ENCODE results near the gene GRIP2. TPM values are rescaled to one million over a fixed set of nuclear protein-coding genes. Genes with fewer than 3 reads are reported as not detected.

GRIP2 gene
- total RNA-seq, 1 experiment from 2014 or later = 4.5 TPM

DNA sequence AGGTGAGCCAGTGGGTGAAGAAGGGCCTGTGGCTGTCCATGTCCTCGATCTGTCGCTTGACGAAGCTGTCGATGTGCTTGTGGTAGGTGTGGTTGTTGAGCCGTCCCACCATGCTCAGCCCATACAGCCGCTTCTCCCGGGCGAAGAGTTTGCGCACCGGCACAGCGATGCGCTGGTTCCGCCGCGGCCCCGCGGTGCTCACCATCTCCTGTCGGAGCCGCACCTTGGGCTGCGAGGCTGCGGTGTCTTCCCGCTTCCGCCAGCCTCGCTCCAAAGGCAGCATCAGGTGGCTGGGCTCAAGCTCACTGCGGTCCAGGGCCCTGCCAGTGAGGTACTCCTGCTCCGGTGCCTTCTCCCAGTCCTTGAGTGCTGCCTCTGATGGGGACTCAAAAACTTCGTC lies 34.0 kb upstream of the GRIP2 start:
- no peak overlapping the region for H3K27ac Mint-ChIP-seq (ENCODE audit: unreplicated experiment)
- POLR2A ChIA-PET = no interaction called here
- CTCF ChIA-PET = no interaction called here
- Histone ChIP-seq H3K9me3 (no peaks in the 10 kb centered on the region), H3K36me3 (ENCODE audit: control insufficient read depth, insufficient read depth, low read length) (no peaks in the 10 kb centered on the region), H3K4me1 (no peaks in the 10 kb centered on the region), H3K27me3 (replicated peaks; ENCODE audit: control insufficient read depth, insufficient read depth, low read length) (no peaks in the 10 kb centered on the region), H3K4me3 (ENCODE audit: low read depth, low read length) (no peak overlapping the region)
- no peaks in the 10 kb centered on the region for H3K4me1 Mint-ChIP-seq (ENCODE audit: low read depth, unreplicated experiment)
- H3K36me3 Mint-ChIP-seq (ENCODE audit: insufficient read depth, unreplicated experiment) = peaks cover 6% of the 10 kb centered on the region
- DNase-seq = no peak
- no peaks in the 10 kb centered on the region for H3K9me3 Mint-ChIP-seq (ENCODE audit: unreplicated experiment)
- peaks cover 4% of the 10 kb centered on the region for H3K27me3 Mint-ChIP-seq (ENCODE audit: insufficient read depth, unreplicated experiment)
- intact Hi-C loops (cut with micrococcal nuclease; ENCODE audit: unreplicated experiment) = no loop called here
- BruUV-seq (replicated peaks) = no TSS peak
- H3K4me3 Mint-ChIP-seq (ENCODE audit: unreplicated experiment) = no peak overlapping the region
- TF ChIP-seq, protein P1, sequence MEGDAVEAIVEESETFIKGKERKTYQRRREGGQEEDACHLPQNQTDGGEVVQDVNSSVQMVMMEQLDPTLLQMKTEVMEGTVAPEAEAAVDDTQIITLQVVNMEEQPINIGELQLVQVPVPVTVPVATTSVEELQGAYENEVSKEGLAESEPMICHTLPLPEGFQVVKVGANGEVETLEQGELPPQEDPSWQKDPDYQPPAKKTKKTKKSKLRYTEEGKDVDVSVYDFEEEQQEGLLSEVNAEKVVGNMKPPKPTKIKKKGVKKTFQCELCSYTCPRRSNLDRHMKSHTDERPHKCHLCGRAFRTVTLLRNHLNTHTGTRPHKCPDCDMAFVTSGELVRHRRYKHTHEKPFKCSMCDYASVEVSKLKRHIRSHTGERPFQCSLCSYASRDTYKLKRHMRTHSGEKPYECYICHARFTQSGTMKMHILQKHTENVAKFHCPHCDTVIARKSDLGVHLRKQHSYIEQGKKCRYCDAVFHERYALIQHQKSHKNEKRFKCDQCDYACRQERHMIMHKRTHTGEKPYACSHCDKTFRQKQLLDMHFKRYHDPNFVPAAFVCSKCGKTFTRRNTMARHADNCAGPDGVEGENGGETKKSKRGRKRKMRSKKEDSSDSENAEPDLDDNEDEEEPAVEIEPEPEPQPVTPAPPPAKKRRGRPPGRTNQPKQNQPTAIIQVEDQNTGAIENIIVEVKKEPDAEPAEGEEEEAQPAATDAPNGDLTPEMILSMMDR (IDR thresholded peaks at IDR 0.05; ENCODE audit: insufficient read depth in 1 of 2, low read depth in 1 of 2, low read length in 1 of 2, severe bottlenecking in 1 of 2, unreplicated experiment in 1 of 2) = no peak

DNA sequence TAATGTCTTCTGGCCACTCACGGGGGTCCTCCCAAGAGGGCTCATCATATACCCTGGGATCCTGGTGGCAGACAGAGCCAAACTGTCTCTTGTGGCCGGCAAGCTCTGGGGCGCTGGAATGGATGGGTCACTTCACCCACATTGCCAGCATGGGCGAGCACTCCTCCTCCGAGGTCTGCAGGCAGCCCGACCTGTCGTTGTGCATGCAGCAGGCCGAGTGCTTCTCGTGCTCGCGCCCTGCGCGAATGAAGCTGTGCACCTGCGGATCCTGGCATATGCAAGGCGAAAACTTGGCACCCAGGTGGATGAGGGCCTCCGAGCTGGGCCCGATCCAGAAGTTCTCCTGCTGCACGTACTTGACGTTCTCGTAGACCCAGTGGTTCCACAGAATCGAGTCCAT lies 33.6 kb upstream of the GRIP2 start:
- POLR2A ChIA-PET = no interaction called here
- H3K36me3 ChIP-seq (ENCODE audit: control insufficient read depth, insufficient read depth, low read length) = no peaks in the 10 kb centered on the region
- H3K9me3 ChIP-seq = no peaks in the 10 kb centered on the region
- Mint-ChIP-seq H3K9me3 (ENCODE audit: unreplicated experiment) (no peaks in the 10 kb centered on the region), H3K4me1 (ENCODE audit: low read depth, unreplicated experiment) (no peaks in the 10 kb centered on the region), H3K27ac (ENCODE audit: unreplicated experiment) (no peak overlapping the region), H3K27me3 (ENCODE audit: insufficient read depth, unreplicated experiment) (peaks cover 4% of the 10 kb centered on the region), H3K4me3 (ENCODE audit: unreplicated experiment) (no peak overlapping the region), H3K36me3 (ENCODE audit: insufficient read depth, unreplicated experiment) (peaks cover 6% of the 10 kb centered on the region)
- CTCF ChIA-PET = no interaction called here
- no TSS peak for BruUV-seq (replicated peaks)
- no peak overlapping the region for H3K4me3 ChIP-seq (ENCODE audit: low read depth, low read length)
- no peaks in the 10 kb centered on the region for H3K27me3 ChIP-seq (replicated peaks; ENCODE audit: control insufficient read depth, insufficient read depth, low read length)
- no peak for DNase-seq
- intact Hi-C loops (cut with micrococcal nuclease; ENCODE audit: unreplicated experiment) = no loop called here
- no peaks in the 10 kb centered on the region for H3K4me1 ChIP-seq
- TF ChIP-seq, protein P1 (IDR thresholded peaks at IDR 0.05; ENCODE audit: insufficient read depth in 1 of 2, low read depth in 1 of 2, low read length in 1 of 2, severe bottlenecking in 1 of 2, unreplicated experiment in 1 of 2) = no peak

DNA sequence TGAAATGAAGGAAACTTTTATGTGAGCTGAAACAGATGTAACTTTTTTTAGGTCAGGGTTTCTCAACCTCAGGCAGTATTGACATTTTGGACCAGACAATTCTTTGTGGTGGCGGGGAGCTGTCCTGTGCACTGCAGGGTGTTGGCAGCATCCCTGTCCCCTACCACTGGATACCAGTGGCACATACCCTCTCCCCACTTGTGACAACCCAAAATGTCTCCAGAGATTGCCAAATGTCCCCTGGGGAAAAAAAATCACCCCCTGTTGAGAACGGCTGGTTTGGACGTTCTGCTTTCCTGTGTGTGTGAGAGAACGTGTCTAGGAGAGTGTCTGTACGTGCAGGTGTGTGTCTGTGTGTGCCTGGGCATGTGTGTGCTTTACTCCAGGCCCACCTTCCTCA lies 30.7 kb upstream of the GRIP2 start:
- H3K27me3 ChIP-seq (replicated peaks; ENCODE audit: control insufficient read depth, insufficient read depth, low read length) = no peaks in the 10 kb centered on the region

More for the DNA sequence above, 30.7 kb upstream of the GRIP2 start:
- no TSS peak for BruUV-seq (replicated peaks)
- TF ChIP-seq, protein P1 (IDR thresholded peaks at IDR 0.05; ENCODE audit: insufficient read depth in 1 of 2, low read depth in 1 of 2, low read length in 1 of 2, severe bottlenecking in 1 of 2, unreplicated experiment in 1 of 2) = no peak
- Mint-ChIP-seq H3K4me1 (ENCODE audit: low read depth, unreplicated experiment) (no peaks in the 10 kb centered on the region), H3K27ac (ENCODE audit: unreplicated experiment) (no peak overlapping the region), H3K4me3 (ENCODE audit: unreplicated experiment) (no peak overlapping the region), H3K27me3 (ENCODE audit: insufficient read depth, unreplicated experiment) (peaks cover 4% of the 10 kb centered on the region), H3K36me3 (ENCODE audit: insufficient read depth, unreplicated experiment) (peaks cover 6% of the 10 kb centered on the region), H3K9me3 (ENCODE audit: unreplicated experiment) (no peaks in the 10 kb centered on the region)
- no peaks in the 10 kb centered on the region for H3K4me1 ChIP-seq
- no peak for DNase-seq
- ChIA-PET CTCF (no interaction called here), POLR2A (no interaction called here)
- H3K36me3 ChIP-seq (ENCODE audit: control insufficient read depth, insufficient read depth, low read length) = no peaks in the 10 kb centered on the region
- no peaks in the 10 kb centered on the region for H3K9me3 ChIP-seq
- no peak overlapping the region for H3K4me3 ChIP-seq (ENCODE audit: low read depth, low read length)
- intact Hi-C loops (cut with micrococcal nuclease; ENCODE audit: unreplicated experiment) = no loop called here
